Measurements from ENCODE around the gene CFAP20.

CFAP20 gene

GRCh38 chr16:58129097-58129936 is at the start of gene CFAP20:
CFAP20 (minus strand) TSS chr16:58129381; CDS start chr16:58129115, 266 bp downstream.
- DNase-seq (ENCODE audit: low spot score), result peak; percentile 91

GRCh38 chr16:58177353-58177710 is 48.2 kb upstream of the CFAP20 start:
- no peak for DNase-seq (ENCODE audit: low spot score)

GRCh38 chr16:58176608-58177352 is 47.6 kb upstream of the CFAP20 start:
- no peak for DNase-seq (ENCODE audit: low spot score)

- no peak for DNase-seq (ENCODE audit: low spot score)
Observed at GRCh38 chr16:58170223-58170622, 41.0 kb upstream of the CFAP20 start.

- DNase-seq (ENCODE audit: low spot score), result no peak
Observed at GRCh38 chr16:58160855-58161254, 31.7 kb upstream of the CFAP20 start.

- no peak for DNase-seq (ENCODE audit: low spot score)
Observed at GRCh38 chr16:58158725-58159124, 29.5 kb upstream of the CFAP20 start.

- DNase-seq (ENCODE audit: low spot score), result no peak
Observed at GRCh38 chr16:58157951-58158540, 28.9 kb upstream of the CFAP20 start.

- no peak for DNase-seq (ENCODE audit: low spot score)
Observed at GRCh38 chr16:58157239-58157638, 28.1 kb upstream of the CFAP20 start.

- DNase-seq (ENCODE audit: low spot score), result no peak
Observed at GRCh38 chr16:58155839-58156238, 26.7 kb upstream of the CFAP20 start.

GRCh38 chr16:58154345-58154744 is 25.2 kb upstream of the CFAP20 start:
- no peak for DNase-seq (ENCODE audit: low spot score)

- DNase-seq (ENCODE audit: low spot score), result no peak
Observed at GRCh38 chr16:58152246-58152868, 23.2 kb upstream of the CFAP20 start.

- DNase-seq (ENCODE audit: low spot score), result no peak
Observed at GRCh38 chr16:58148526-58148925, 19.3 kb upstream of the CFAP20 start.

GRCh38 chr16:58148099-58148498 is 18.9 kb upstream of the CFAP20 start:
- DNase-seq (ENCODE audit: low spot score), result no peak

GRCh38 chr16:58138852-58139251 is 9.7 kb upstream of the CFAP20 start:
- DNase-seq (ENCODE audit: low spot score), result no peak

- DNase-seq (ENCODE audit: low spot score), result no peak
Observed at GRCh38 chr16:58137581-58137980, 8.4 kb upstream of the CFAP20 start.

- no peak for DNase-seq (ENCODE audit: low spot score)
Observed at GRCh38 chr16:58128711-58129096, 477 bp downstream of the CFAP20 start.

GRCh38 chr16:58128181-58128631 is 975 bp downstream of the CFAP20 start:
- DNase-seq (ENCODE audit: low spot score), result no peak

GRCh38 chr16:58127634-58128033 is 1.5 kb downstream of the CFAP20 start:
- no peak for DNase-seq (ENCODE audit: low spot score)

GRCh38 chr16:58127033-58127556 is 2.1 kb downstream of the CFAP20 start:
- DNase-seq (ENCODE audit: low spot score), result no peak

GRCh38 chr16:58126451-58126961 is 2.7 kb downstream of the CFAP20 start:
- no peak for DNase-seq (ENCODE audit: low spot score)

- no peak for DNase-seq (ENCODE audit: low spot score)
Observed at GRCh38 chr16:58125781-58126335, 3.3 kb downstream of the CFAP20 start.

GRCh38 chr16:58125041-58125440 is 4.1 kb downstream of the CFAP20 start:
- no peak for DNase-seq (ENCODE audit: low spot score)

Measured in hepatic stellate cell (primary cell).